ENCODE data around the gene ADGRV1.

GRCh38 chr5:90944116-90944515, 385.5 kb downstream of the ADGRV1 start:
- TF ChIP-seq CTCF (IDR thresholded peaks at IDR 0.05; ENCODE audit: extremely low read depth in 1 of 2, insufficient read depth in 1 of 2, low read depth in 1 of 2, low read length in 2 of 2) (no peak), POLR2AphosphoS5 (IDR thresholded peaks at IDR 0.05; ENCODE audit: insufficient read depth, low read depth, low read length) (no peak), FOS (IDR thresholded peaks at IDR 0.05; ENCODE audit: borderline replicate concordance, insufficient read depth, low read length) (no peak), MAX (IDR thresholded peaks at IDR 0.05; ENCODE audit: insufficient read depth, insufficient read length) (no peak)
